Right hindlimb (tissue), 1 donor: ENCODE data around the gene JMJD1C.
"Not testable (repeated sequence)": the region's sequence is repeated elsewhere in the genome, so short reads cannot be mapped to it uniquely, and the experiment has no call there.

Experiments
- DNase-seq: peaks from one replicate; pipeline ENCODE4 v3.0.0-alpha.2; 2018

Gene JMJD1C

DNA sequence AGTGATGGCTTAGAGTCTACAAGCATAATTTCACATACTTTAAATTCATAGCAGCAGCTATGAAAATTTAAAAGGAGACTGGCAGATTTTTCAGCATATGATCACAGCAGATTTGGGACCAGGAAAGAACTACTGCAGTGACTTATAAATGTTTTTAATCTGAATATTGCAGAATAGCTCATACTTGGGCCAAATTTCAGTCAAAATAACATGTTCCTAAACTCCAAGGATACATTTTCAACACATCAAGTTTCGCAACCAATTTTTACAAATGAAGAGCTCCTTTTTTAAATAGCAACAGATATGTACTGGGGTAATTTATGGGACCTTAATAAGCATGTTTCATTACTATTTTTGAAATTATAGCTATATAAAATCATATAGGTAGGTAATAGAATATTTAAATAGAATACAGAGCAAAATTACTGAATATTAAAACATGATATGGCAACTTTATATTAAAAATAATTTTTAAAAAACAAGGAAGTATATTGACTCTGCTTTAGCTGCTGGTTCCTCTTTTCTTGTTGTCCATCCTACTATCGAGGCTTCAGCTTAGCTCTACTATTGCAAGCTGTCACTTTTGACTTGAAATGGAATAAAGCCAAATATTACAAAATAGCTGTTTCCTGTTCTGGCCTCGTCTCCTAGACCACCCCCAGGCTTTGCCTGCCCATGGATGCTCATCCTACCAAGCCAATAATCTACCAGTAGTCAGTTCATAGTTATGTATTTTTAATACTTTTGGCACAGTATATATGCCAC, 209.6 kb downstream of the JMJD1C start:
- no peak for DNase-seq

GRCh38 chr10:63255316-63255715, 210.5 kb downstream of the JMJD1C start:
- DNase-seq = no peak

- DNase-seq = no peak
These were observed 212.7 kb downstream of the JMJD1C start for GRCh38 chr10:63253040-63253439.

- no peak for DNase-seq
These were observed 213.5 kb downstream of the JMJD1C start for GRCh38 chr10:63252095-63252762.

GRCh38 chr10:63250032-63250431, 215.7 kb downstream of the JMJD1C start:
- no peak for DNase-seq

DNA sequence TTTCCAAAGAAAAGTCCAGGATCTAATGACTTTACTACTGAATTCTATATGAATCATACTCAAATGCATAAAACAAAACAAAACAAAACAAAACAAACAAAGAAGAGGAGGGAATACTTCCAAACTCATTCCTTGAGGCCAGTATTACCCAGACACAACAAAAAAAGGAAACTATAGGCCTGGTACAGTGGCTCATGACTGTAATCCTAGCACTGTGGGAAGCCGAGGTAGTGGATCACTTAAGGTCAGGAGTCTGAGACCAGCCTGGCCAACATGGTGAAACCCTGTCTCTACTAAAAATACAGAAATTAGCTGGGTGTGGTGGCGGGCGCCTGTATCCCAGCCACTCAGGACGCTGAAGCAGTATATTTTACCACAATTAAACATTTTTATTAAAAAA, 218.0 kb downstream of the JMJD1C start:
- DNase-seq = no peak

DNA sequence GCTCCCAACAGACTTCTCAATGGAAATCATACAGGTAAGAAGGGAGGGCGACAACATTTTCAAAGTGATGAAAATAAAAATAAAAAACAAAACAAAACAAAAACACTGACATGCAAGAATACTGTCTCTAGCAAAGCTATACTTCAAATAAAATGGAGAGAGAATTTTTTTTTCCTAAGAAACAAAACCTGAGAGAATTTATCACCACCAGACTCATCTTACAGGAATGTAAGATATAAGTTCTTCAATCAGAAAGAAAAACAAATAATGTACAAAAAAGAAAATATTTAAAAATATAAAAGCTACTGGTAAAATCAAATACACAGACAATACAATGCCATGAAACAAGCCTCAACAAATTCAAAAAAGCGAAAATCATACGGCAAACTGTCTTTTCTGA, 219.4 kb downstream of the JMJD1C start:
- DNase-seq = no peak

GRCh38 chr10:63241841-63242281, 223.9 kb downstream of the JMJD1C start:
- no peak for DNase-seq

DNA sequence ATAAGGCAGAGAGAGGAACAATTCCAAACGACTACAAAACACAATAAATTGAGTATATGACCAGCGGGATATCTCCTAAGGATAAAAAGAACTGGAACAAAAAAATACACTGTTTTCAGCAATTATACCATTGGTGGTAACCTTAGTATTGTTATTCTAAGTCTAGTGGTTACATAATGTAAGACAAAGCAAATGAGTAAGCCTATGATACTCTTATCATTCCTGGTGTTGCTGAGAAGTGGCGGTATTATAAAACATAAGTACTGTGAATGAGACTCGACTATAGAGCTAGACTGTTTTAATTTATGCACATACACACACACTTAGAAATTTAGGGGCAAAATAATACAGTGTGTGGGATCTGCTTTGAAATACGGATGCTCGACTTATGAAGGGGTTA, 225.0 kb downstream of the JMJD1C start:
- no peak for DNase-seq

- no peak for DNase-seq
These were observed 227.3 kb downstream of the JMJD1C start for GRCh38 chr10:63238501-63238900.

GRCh38 chr10:63237396-63237795, 228.4 kb downstream of the JMJD1C start:
- no peak for DNase-seq

- DNase-seq = no peak
These were observed 229.5 kb downstream of the JMJD1C start for GRCh38 chr10:63236113-63236935.

DNA sequence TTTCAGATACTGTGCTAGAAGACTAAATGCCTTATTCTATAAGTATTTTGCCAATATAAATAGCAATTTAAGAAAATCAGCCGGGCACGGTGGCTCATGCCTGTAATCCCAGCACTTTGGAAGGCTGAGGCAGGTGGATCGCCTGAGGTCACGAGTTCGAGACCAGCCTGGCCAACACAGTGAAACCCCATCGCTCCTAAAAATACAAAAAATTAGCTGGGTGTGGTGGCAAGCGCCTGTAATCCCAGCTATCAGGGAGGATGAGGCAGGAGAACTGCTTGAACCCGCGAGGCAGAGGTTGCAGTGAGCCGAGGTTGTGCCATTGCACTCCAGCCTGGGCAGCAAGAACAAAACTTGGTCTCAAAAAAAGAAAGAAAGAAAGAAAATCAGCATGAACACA, 230.6 kb downstream of the JMJD1C start:
- DNase-seq = not testable (repeated sequence)

DNA sequence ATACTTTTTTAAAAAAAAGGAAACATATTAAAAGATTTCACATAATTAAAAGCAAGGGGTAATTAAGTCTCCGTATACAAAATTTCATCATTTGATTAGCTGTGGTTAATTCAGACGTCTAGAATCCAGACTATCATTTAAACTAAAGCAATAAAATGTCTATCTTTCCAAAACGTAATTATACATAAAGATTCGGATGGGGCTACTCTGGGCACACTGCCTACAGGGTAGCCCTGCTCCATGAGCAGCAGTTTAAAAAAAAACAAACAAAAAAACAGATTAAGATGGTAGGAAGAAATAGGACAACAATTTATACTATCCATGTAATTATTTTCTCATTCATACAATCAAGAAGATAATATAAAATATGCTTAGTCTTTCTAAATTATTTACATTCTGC, 236.6 kb downstream of the JMJD1C start:
- DNase-seq = no peak

- DNase-seq = no peak
These were observed 237.5 kb downstream of the JMJD1C start for GRCh38 chr10:63228237-63228636.

DNA sequence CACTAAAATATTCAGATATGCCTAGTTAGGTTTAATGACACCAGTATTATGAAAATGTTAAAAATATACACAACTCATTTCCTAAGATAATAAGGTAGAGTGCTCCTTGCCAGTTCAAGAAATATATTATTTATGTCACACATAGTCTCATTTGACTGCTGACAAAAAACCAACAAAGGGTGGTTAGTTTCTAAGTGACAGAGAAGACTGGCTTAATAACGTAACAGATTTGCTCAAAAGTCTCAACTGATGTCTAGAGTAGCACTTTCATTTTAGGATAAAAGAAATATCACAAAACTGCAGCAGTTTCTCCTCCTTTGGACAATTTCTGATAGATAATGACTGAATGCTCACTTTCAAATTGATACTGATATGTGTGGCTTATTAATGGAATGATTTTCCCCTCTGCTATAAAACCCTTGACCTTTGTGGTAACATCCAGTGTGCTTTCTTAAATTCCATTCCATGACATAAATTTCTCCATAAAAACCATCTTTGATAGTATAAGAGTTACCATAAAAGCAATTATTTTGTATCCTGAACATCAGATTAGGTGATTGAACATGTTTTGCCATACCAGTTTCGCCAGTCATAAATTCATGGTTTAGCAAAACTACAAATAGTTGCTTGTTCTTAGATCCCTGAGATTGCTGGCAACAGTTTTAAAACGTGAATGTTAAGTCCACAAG, 238.4 kb downstream of the JMJD1C start:
- no peak for DNase-seq

DNA sequence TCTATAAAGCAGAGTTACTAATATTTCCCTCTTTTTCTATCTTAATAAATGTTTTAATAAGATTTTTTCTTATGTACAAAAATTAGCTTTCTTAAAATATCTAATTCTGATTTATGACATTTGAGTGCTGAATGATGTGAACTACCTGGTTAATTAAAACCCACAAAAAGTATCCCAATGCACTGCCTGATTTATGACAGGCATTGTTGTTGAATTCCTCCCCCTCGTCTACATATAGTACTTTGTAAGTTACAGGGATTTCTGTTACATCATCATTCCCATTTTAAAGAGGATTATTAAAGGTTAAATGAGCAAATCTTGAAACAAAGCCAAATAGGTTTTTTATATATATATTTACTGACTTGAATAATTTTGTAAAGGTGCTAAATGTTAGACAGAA, 241.5 kb downstream of the JMJD1C start:
- no peak for DNase-seq

DNA sequence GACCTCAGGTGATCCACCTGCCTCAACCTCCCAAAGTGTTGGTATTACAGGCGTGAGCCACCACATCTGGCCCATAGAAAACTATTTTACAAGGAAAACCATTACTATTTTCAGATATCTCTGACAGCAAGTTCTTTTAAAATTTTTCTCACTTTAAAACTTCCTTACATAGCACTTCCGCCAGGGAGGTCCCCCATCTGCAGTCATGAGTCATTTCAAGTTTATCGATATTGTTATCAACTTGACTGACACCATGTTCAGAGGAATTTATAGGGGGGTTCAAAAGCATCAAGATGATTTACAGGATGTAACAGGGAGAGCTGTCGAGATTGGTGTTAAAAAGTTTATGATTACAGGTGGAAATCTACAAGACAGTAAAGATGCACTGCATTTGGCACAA, 243.8 kb downstream of the JMJD1C start:
- no peak for DNase-seq

GRCh38 chr10:63219749-63220148, 246.0 kb downstream of the JMJD1C start:
- no peak for DNase-seq

DNA sequence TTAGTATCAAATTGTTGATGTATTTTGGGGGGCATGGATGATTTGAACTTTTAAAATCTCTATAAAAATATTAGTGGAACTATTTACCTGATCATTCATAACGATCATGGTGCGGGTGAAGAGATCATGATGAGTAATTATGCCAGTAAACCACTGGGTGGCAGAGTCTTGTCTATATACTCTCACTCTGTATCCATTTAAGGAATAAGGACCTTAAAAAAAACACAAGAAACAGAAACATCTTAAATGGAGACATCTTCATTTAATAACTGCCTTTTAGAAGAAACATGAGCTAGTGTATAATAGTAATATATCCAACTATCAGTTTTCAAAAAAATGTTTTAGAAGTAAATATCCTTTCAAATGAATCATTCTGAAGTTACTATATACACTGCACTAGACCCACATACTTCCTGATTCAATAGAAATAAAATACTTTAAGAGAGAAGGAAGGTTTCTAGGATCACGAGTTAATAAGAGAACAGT, 248.6 kb downstream of the JMJD1C start:
- no peak for DNase-seq

DNA sequence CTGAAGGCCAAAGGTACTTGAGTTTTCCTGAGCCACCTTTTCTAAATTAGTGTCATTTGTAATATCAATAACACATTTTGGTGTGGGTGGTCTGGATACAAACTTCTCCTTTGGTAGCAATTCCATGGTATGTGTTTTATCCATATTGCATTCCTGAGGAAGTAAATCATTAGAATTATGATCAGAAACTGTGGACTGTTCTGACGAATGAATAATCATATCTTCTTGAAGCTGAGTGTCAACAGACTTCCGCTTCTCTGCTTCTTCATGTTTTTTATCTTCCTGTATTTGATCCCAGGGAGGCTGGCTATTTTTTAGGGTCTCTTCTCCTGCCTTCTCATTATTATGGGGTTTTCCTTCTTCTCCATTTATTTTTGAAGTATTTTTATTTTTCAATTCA, 251.2 kb downstream of the JMJD1C start:
- no peak for DNase-seq

GRCh38 chr10:63213489-63213888, 252.3 kb downstream of the JMJD1C start:
- DNase-seq = no peak
